SK-N-SH (cell line): Measurements from ENCODE around the gene AACS. TPM values are rescaled to one million over a fixed set of nuclear protein-coding genes. Genes with fewer than 3 reads are reported as not detected.

ENCODE experiments used
- CTCF ChIA-PET: fragments of 300-600, 350-600 bp; formaldehyde crosslinking; extraction: SDS; loops from one replicate; lab custom pipeline; 2021; lab: Yijun Ruan, JAX
- POLR2A ChIA-PET: fragments of 350-600 bp; sonication (Branson Sonifier 250); formaldehyde crosslinking; extraction: SDS; loops from one replicate; lab custom pipeline; 2020; ENCODE audit warnings: antibody characterized with exemption, inconsistent platforms; lab: Yijun Ruan, JAX
- DNase-seq: peaks from one replicate; pipeline ENCODE4 v3.0.0; 2012
- H2AFZ ChIP-seq: fragments of 200-600 bp; sonication (generic); 2 replicates; pipeline ENCODE4 v1.8.1; 2016; ENCODE audit warnings: antibody characterized with exemption, mild to moderate bottlenecking, low read depth
- H3F3A ChIP-seq: fragments of 200-600 bp; sonication (generic); replicated peaks from 2 replicates; pipeline ENCODE3; 2016; ENCODE audit warnings: antibody characterized with exemption, mild to moderate bottlenecking; ENCODE audit not compliant: insufficient read depth
- H3K27ac ChIP-seq, 2 experiments: fragments of 200-500 bp in 1 of 2; fragments of 200-600 bp in 1 of 2; sonication (Bioruptor generic) in 1 of 2; sonication (generic), shearing (Covaris generic) in 1 of 2; 2 replicates each; pipeline versions ENCODE4 v1.5.1 to v1.6.1; 2014 to 2016; ENCODE audit warnings: low read depth in 2 of 2, inconsistent platforms in 1 of 2, low read length in 1 of 2, mild to moderate bottlenecking in 1 of 2, mixed read lengths in 1 of 2
- H3K27me3 ChIP-seq: fragments of 200-600 bp; sonication (generic), shearing (Covaris generic); 2 replicates; pipeline ENCODE4 v1.6.1; 2016; ENCODE audit warnings: mixed run types; ENCODE audit not compliant: insufficient read depth
- H3K36me3 ChIP-seq, 2 experiments: fragments of 200-500 bp in 1 of 2; fragments of 200-600 bp in 1 of 2; sonication (Bioruptor generic) in 1 of 2; sonication (generic) in 1 of 2; replicated peaks in 1 of 2; 2 replicates each; pipeline versions ENCODE3 to v1.5.1; 2014 to 2016; ENCODE audit warnings: low read length in 1 of 2, mild to moderate bottlenecking in 1 of 2; ENCODE audit not compliant: insufficient read depth in 2 of 2, control insufficient read depth in 1 of 2
- H3K4me1 ChIP-seq, 2 experiments: fragments of 200-500 bp in 1 of 2; fragments of 200-600 bp in 1 of 2; sonication (Bioruptor generic) in 1 of 2; sonication (generic), shearing (Covaris generic) in 1 of 2; 2 replicates each; pipeline versions ENCODE4 v1.5.1 to v1.6.1; 2014 to 2016; ENCODE audit warnings: low read depth in 1 of 2, low read length in 1 of 2, mixed run types in 1 of 2; ENCODE audit not compliant: insufficient read depth in 2 of 2, control insufficient read depth in 1 of 2
- H3K4me2 ChIP-seq: fragments of 200-600 bp; sonication (generic), shearing (Covaris generic); 2 replicates; pipeline ENCODE4 v1.6.1; 2017; ENCODE audit warnings: mixed run types
- H3K4me3 ChIP-seq, 2 experiments: fragments of 200-500 bp in 1 of 2; fragments of 200-600 bp in 1 of 2; sonication (Bioruptor generic) in 1 of 2; sonication (generic), shearing (Covaris generic) in 1 of 2; 2 replicates each; pipeline versions ENCODE4 v1.5.1 to v1.8.1; 2014 to 2016; ENCODE audit warnings: low read depth in 2 of 2, inconsistent platforms in 1 of 2, low read length in 1 of 2, mild to moderate bottlenecking in 1 of 2, mixed read lengths in 1 of 2, moderate library complexity in 1 of 2
- H3K79me2 ChIP-seq: fragments of 200-600 bp; sonication (generic); 2 replicates; pipeline ENCODE4 v1.8.1; 2017; ENCODE audit warnings: mild to moderate bottlenecking; ENCODE audit not compliant: insufficient read depth
- H3K9ac ChIP-seq: fragments of 200-600 bp; sonication (generic); 2 replicates; pipeline ENCODE4 v1.6.1; 2017; ENCODE audit warnings: mixed run types
- H3K9me2 ChIP-seq: fragments of 200-600 bp; sonication (generic); 2 replicates; pipeline ENCODE4 v1.6.1; 2017; ENCODE audit warnings: mixed run types
- H3K9me3 ChIP-seq: fragments of 200-600 bp; sonication (generic); 2 replicates; pipeline ENCODE4 v1.6.1; 2017; ENCODE audit warnings: mixed run types, mild to moderate bottlenecking, moderate library complexity
- H4K20me1 ChIP-seq: fragments of 200-600 bp; sonication (generic); 2 replicates; pipeline ENCODE4 v1.6.1; 2017; ENCODE audit warnings: mild to moderate bottlenecking, mixed run types; ENCODE audit not compliant: insufficient read depth
- EP300 ChIP-seq, 2 experiments: IDR thresholded peaks; 2 replicates each; pipeline versions ENCODE4 v1.4.0 to v1.6.1; 2012; ENCODE audit warnings: borderline replicate concordance in 1 of 2, low read depth in 1 of 2, low read length in 1 of 2
- FOSL2 ChIP-seq: IDR thresholded peaks from 2 replicates; pipeline ENCODE4 v1.4.0; 2012; ENCODE audit warnings: low read depth, mild to moderate bottlenecking, moderate library complexity, borderline replicate concordance
- FOXJ3 ChIP-seq: sonication (generic); formaldehyde crosslinking; IDR thresholded peaks from 2 replicates; pipeline ENCODE4 v1.5.1; 2020; ENCODE audit warnings: mild to moderate bottlenecking, missing genetic modification reagents
- FOXM1 ChIP-seq: IDR thresholded peaks from 2 replicates; pipeline ENCODE4 v1.4.0; 2012; ENCODE audit warnings: low read depth, mild to moderate bottlenecking
- GABPA ChIP-seq: IDR thresholded peaks from 2 replicates; pipeline ENCODE4 v1.4.0; 2012; ENCODE audit warnings: low read depth, mild to moderate bottlenecking
- GATA2 ChIP-seq: sonication (generic); formaldehyde crosslinking; IDR thresholded peaks from 2 replicates; pipeline ENCODE4 v1.5.0; 2020; ENCODE audit warnings: mild to moderate bottlenecking, missing genetic modification reagents
- MEF2A ChIP-seq: IDR thresholded peaks from 2 replicates; pipeline ENCODE4 v1.4.0; 2012; ENCODE audit warnings: low read depth, borderline replicate concordance
- NFIC ChIP-seq: IDR thresholded peaks from 2 replicates; pipeline ENCODE4 v1.4.0; 2012; ENCODE audit warnings: borderline replicate concordance
- NRF1 ChIP-seq: IDR thresholded peaks from 2 replicates; pipeline ENCODE4 v1.6.1; 2012; ENCODE audit warnings: low read depth, mild to moderate bottlenecking, low read length
- POLR2AphosphoS5 ChIP-seq: IDR thresholded peaks from 2 replicates; pipeline ENCODE4 v1.6.1; 2012; ENCODE audit warnings: low read depth, low read length
- RAD21 ChIP-seq: IDR thresholded peaks from 2 replicates; pipeline ENCODE4 v1.6.1; 2012; ENCODE audit warnings: mild to moderate bottlenecking, low read length
- TAF1 ChIP-seq: IDR thresholded peaks from 2 replicates; pipeline ENCODE4 v1.6.1; 2012; ENCODE audit warnings: low read depth, mild to moderate bottlenecking, low read length, moderate library complexity, borderline replicate concordance
- TEAD4 ChIP-seq: IDR thresholded peaks from 2 replicates; pipeline ENCODE4 v1.4.0; 2012; ENCODE audit warnings: mild to moderate bottlenecking, borderline replicate concordance; ENCODE audit not compliant: insufficient read depth
- YY1 ChIP-seq: IDR thresholded peaks from 2 replicates; pipeline ENCODE4 v1.4.0; 2012; ENCODE audit warnings: low read depth, mild to moderate bottlenecking
- WGBS: methylation state at CpG from one replicate; pipeline ENCODE4 v1.1.6; 2017; ENCODE audit warnings: low lambda C conversion rate; 5-methylcytosine and 5-hydroxymethylcytosine counted together
- polyA plus RNA-seq, 3 experiments: library from polyadenylated mRNA; depleted of rRNA; stranded (reverse); fragments of >200 nt; gene quantifications; 2 replicates each; pipeline ENCODE4 v1.2.3, GENCODE V29; 2012
- TF ChIP-seq, protein P1 (sequence below): IDR thresholded peaks from 2 replicates; pipeline ENCODE4; 2012
- TF ChIP-seq, protein P2 (sequence below): IDR thresholded peaks from 2 replicates; pipeline ENCODE4 v1.4.0; 2012; ENCODE audit warnings: low read depth, borderline replicate concordance
- TF ChIP-seq, protein P3 (sequence below): IDR thresholded peaks from 2 replicates; pipeline ENCODE4 v1.4.0; 2012; ENCODE audit warnings: low read depth, borderline replicate concordance
- TF ChIP-seq, protein P4 (sequence below): fragments of 150-350 bp; IDR thresholded peaks from 2 replicates; pipeline ENCODE4 v1.6.1; 2017; ENCODE audit warnings: antibody characterized with exemption, low read length, low read depth, borderline replicate concordance

Gene AACS
- polyA plus RNA-seq, 1 of the 3 experiments (the other 2 are of a cell fraction) = 17.3 TPM

DNA sequence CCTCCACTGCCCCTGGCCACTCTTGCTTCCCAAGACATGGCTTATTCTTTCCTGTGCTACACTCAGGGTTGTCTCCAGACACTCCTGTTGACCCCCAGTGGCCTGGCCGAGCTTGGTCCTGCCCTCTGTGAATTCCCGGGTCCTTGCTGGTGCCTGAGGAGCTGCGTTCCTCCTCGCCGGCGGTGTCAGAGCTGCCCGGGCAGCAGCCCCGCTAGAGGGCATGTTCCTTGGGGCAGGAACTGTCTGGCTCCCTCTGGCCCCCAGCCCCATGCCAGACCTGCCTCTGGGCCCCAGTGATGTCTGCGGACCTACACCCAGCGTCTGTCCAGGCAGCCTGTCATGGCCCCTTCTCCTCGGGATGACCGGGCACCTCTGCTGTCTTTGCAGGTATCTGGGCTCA lies 68.4 kb downstream of the AACS start:
- 94% methylated on average over 6 of the region's 12 CpGs for WGBS
- Histone ChIP-seq H3K27ac (no peak overlapping the region), H3K79me2 (no peaks in the 10 kb centered on the region), H3K4me2 (no peak overlapping the region), H3K9me2 (no peaks in the 10 kb centered on the region), H3K9me3 (no peaks in the 10 kb centered on the region), H2AFZ (no peak overlapping the region), H3K4me3 (no peak overlapping the region), H3K36me3 (peaks cover 6 to 9% of the 10 kb centered on the region in 2 experiments), H4K20me1 (no peaks in the 10 kb centered on the region)
- ChIA-PET POLR2A (no interaction called here), CTCF (no interaction called here)
- TF ChIP-seq, protein P1, sequence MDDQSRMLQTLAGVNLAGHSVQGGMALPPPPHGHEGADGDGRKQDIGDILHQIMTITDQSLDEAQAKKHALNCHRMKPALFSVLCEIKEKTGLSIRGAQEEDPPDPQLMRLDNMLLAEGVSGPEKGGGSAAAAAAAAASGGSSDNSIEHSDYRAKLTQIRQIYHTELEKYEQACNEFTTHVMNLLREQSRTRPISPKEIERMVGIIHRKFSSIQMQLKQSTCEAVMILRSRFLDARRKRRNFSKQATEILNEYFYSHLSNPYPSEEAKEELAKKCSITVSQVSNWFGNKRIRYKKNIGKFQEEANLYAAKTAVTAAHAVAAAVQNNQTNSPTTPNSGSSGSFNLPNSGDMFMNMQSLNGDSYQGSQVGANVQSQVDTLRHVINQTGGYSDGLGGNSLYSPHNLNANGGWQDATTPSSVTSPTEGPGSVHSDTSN = no peak
- TF ChIP-seq, all 33 proteins: peak for 0
- Histone ChIP-seq H3K4me1 (peaks cover 0 to 14% of the 10 kb centered on the region in 2 experiments; a peak in 1 of 4 replicates), H3K27me3 (no peaks in the 10 kb centered on the region), H3F3A (no peaks in the 10 kb centered on the region), H3K9ac (no peak overlapping the region)
- DNase-seq = no peak

DNA sequence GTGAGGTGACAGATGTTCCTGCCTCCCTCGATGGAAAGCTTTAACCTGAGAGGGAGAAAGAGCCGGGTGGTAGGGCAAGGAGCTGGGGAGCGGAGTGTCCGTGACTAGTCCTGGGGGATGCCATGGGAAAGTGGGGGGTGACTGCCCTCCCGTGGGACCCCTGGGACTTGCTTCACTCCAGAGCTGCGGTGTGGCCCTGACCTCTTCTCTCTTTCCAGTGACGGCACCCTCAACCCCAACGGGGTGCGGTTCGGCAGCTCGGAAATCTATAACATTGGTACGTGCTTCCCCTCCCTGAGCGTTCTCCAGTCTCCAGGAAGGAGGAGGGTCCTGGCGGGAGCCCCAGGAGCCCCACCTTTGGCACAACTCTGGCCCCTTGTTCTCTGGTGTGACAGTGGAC lies 69.3 kb downstream of the AACS start:
- H2AFZ ChIP-seq = no peak overlapping the region
- no peak overlapping the region for H3K4me3 ChIP-seq
- H3K27ac ChIP-seq = no peak overlapping the region
- no peaks in the 10 kb centered on the region for H4K20me1 ChIP-seq
- peaks cover 0 to 5% of the 10 kb centered on the region in 2 experiments; a peak in 1 of 4 replicates for H3K4me1 ChIP-seq
- no peak overlapping the region for H3K9ac ChIP-seq
- DNase-seq = no peak
- ChIA-PET CTCF (no interaction called here), POLR2A (no interaction called here)
- H3K27me3 ChIP-seq = no peaks in the 10 kb centered on the region
- no peaks in the 10 kb centered on the region for H3K9me2 ChIP-seq
- H3K9me3 ChIP-seq = no peaks in the 10 kb centered on the region
- WGBS = 86% methylated on average over 12 of the region's 14 CpGs
- peaks cover 6 to 9% of the 10 kb centered on the region in 2 experiments for H3K36me3 ChIP-seq
- no peak for TF ChIP-seq RAD21
- TF ChIP-seq POLR2AphosphoS5 = no peak
- no peak for TF ChIP-seq YY1
- no peak for TF ChIP-seq MEF2A
- TF ChIP-seq NRF1 = no peak
- no peak for TF ChIP-seq GABPA
- H3F3A ChIP-seq = peaks cover under 1% of the 10 kb centered on the region
- no peak overlapping the region for H3K4me2 ChIP-seq
- H3K79me2 ChIP-seq = no peaks in the 10 kb centered on the region

DNA sequence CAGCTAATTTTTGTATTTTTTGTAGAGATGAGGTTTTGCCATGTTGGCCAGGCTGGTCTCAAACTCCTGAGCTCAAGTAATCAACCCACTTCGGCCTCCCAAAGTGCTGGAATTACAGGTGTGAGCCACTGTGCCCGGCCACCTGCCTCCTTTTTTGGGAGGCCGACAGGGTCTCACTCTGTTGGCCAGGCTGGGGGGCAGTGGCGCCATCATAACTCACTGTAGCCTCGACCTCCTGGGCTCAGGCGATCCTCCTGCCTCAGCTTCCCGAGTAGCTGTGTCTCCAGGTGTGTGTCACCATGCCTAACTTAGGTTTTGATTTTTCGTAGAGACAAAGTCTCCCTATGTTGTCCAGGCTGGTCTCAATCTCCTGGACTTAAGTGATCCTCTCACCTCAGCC lies 70.7 kb downstream of the AACS start:
- ChIA-PET POLR2A (no interaction called here), CTCF (no interaction called here)
- no peak overlapping the region for H3K4me3 ChIP-seq
- H3K4me1 ChIP-seq = peaks cover 0 to 7% of the 10 kb centered on the region in 2 experiments; a peak in 1 of 4 replicates
- no peak overlapping the region for H2AFZ ChIP-seq
- no peaks in the 10 kb centered on the region for H3K9me2 ChIP-seq
- DNase-seq = no peak
- no peaks in the 10 kb centered on the region for H4K20me1 ChIP-seq
- no peaks in the 10 kb centered on the region for H3K27me3 ChIP-seq
- no peaks in the 10 kb centered on the region for H3K9me3 ChIP-seq
- H3K9ac ChIP-seq = no peak overlapping the region
- no peak overlapping the region for H3K4me2 ChIP-seq
- no peak overlapping the region for H3K27ac ChIP-seq
- H3K36me3 ChIP-seq = peaks cover 6 to 7% of the 10 kb centered on the region in 2 experiments
- peaks cover 14% of the 10 kb centered on the region for H3F3A ChIP-seq
- 91% methylated on average over 8 of the region's 8 CpGs for WGBS
- H3K79me2 ChIP-seq = no peaks in the 10 kb centered on the region
- TF ChIP-seq MEF2A (no peak), NFIC (no peak), TEAD4 (no peak), RAD21 (no peak), FOXJ3 (CRISPR knock-in tag) (no peak), YY1 (no peak), EP300 (IDR thresholded peaks at IDR 0.05; ENCODE audit: borderline replicate concordance in 1 of 2, low read depth in 1 of 2, low read length in 1 of 2) (no peak), FOXM1 (no peak), TAF1 (no peak), NRF1 (no peak), GATA2 (CRISPR knock-in tag) (no peak), FOSL2 (no peak)
- TF ChIP-seq, protein P2, sequence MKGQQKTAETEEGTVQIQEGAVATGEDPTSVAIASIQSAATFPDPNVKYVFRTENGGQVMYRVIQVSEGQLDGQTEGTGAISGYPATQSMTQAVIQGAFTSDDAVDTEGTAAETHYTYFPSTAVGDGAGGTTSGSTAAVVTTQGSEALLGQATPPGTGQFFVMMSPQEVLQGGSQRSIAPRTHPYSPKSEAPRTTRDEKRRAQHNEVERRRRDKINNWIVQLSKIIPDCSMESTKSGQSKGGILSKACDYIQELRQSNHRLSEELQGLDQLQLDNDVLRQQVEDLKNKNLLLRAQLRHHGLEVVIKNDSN = no peak
- TF ChIP-seq, protein P3, sequence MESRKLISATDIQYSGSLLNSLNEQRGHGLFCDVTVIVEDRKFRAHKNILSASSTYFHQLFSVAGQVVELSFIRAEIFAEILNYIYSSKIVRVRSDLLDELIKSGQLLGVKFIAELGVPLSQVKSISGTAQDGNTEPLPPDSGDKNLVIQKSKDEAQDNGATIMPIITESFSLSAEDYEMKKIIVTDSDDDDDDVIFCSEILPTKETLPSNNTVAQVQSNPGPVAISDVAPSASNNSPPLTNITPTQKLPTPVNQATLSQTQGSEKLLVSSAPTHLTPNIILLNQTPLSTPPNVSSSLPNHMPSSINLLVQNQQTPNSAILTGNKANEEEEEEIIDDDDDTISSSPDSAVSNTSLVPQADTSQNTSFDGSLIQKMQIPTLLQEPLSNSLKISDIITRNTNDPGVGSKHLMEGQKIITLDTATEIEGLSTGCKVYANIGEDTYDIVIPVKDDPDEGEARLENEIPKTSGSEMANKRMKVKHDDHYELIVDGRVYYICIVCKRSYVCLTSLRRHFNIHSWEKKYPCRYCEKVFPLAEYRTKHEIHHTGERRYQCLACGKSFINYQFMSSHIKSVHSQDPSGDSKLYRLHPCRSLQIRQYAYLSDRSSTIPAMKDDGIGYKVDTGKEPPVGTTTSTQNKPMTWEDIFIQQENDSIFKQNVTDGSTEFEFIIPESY = no peak
- TF ChIP-seq, protein P4, sequence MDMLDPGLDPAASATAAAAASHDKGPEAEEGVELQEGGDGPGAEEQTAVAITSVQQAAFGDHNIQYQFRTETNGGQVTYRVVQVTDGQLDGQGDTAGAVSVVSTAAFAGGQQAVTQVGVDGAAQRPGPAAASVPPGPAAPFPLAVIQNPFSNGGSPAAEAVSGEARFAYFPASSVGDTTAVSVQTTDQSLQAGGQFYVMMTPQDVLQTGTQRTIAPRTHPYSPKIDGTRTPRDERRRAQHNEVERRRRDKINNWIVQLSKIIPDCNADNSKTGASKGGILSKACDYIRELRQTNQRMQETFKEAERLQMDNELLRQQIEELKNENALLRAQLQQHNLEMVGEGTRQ = no peak
